Nucleus accumbens (tissue), 56 donors: ENCODE data around the gene NAP1L1.

ENCODE experiments used
- DNase-seq, 56 donors: peaks; one replicate each; lab custom pipeline; 2025; lab: John Stamatoyannopoulos, UW

NAP1L1 gene

GRCh38 chr12:76024102-76024781, 60.2 kb downstream of the NAP1L1 start:
- DNase-seq, result no peak

- DNase-seq, result no peak
Observed at GRCh38 chr12:76023069-76023690, 61.3 kb downstream of the NAP1L1 start.

GRCh38 chr12:76022506-76022905, 62.0 kb downstream of the NAP1L1 start:
- DNase-seq, result no peak

GRCh38 chr12:76020731-76021672, 63.5 kb downstream of the NAP1L1 start:
- DNase-seq, result no peak

GRCh38 chr12:76020281-76020680, 64.2 kb downstream of the NAP1L1 start:
- DNase-seq, result no peak

- no peak for DNase-seq
Observed at GRCh38 chr12:76018672-76019071, 65.8 kb downstream of the NAP1L1 start.

GRCh38 chr12:76018111-76018510, 66.4 kb downstream of the NAP1L1 start:
- no peak for DNase-seq

GRCh38 chr12:76014007-76014406, 70.5 kb downstream of the NAP1L1 start:
- no peak for DNase-seq

- DNase-seq, result no peak
Observed at GRCh38 chr12:76013603-76014002, 70.9 kb downstream of the NAP1L1 start.

GRCh38 chr12:76012644-76013043, 71.8 kb downstream of the NAP1L1 start:
- no peak for DNase-seq

GRCh38 chr12:76010732-76011458, 73.6 kb downstream of the NAP1L1 start:
- no peak for DNase-seq

GRCh38 chr12:76008428-76008827, 76.1 kb downstream of the NAP1L1 start:
- DNase-seq, result no peak

GRCh38 chr12:76007640-76008039, 76.8 kb downstream of the NAP1L1 start:
- no peak for DNase-seq

GRCh38 chr12:76006028-76006925, 78.2 kb downstream of the NAP1L1 start:
- no peak for DNase-seq

- DNase-seq, result no peak
Observed at GRCh38 chr12:76003355-76003638, 81.2 kb downstream of the NAP1L1 start.

- no peak for DNase-seq
Observed at GRCh38 chr12:76002598-76003354, 81.7 kb downstream of the NAP1L1 start.

GRCh38 chr12:75998292-75999063, 86.0 kb downstream of the NAP1L1 start:
- no peak for DNase-seq

- DNase-seq, result no peak
Observed at GRCh38 chr12:75997658-75998057, 86.8 kb downstream of the NAP1L1 start.
